Activated CD8-positive, alpha-beta T cell treated with anti-CD3 and anti-CD28 coated beads for 36 hours (primary cell): ENCODE measurements around the gene CRKL. TPM values are rescaled to one million over a fixed set of nuclear protein-coding genes. Genes with fewer than 3 reads are reported as not detected.
A peak's percentile ranks its signal among the peaks of the same experiment; 100 is the strongest.
"Not testable (repeated sequence)": the region's sequence is repeated elsewhere in the genome, so short reads cannot be mapped to it uniquely, and the experiment has no call there.

ENCODE experiments used
- ATAC-seq: fragments of 200-7000 bp; cut with Tn5 transposase; one replicate; pipeline ENCODE4 v1.10.0; 2021; ENCODE audit warnings: mild to moderate bottlenecking, moderate library complexity
- CTCF ChIA-PET: fragments of 350-600 bp; sonication (Branson Sonifier 250); formaldehyde crosslinking; loops from one replicate; lab custom pipeline; 2021; ENCODE audit warnings: antibody characterized with exemption; lab: Charles Lee
- POLR2A ChIA-PET: fragments of 350-600 bp; sonication (Branson Sonifier 250); formaldehyde crosslinking; loops from one replicate; lab custom pipeline; 2021; ENCODE audit warnings: antibody characterized with exemption; lab: Charles Lee
- DNase-seq: peaks from one replicate; pipeline ENCODE4 v3.0.0-alpha.2; 2020
- H3K27ac Mint-ChIP-seq: one replicate; pipeline ENCODE4 v1.8.0; 2021; ENCODE audit warnings: mild to moderate bottlenecking, mixed read lengths
- H3K27me3 Mint-ChIP-seq: one replicate; pipeline ENCODE4 v1.8.0; 2021; ENCODE audit warnings: mixed read lengths
- H3K36me3 Mint-ChIP-seq: one replicate; pipeline ENCODE4 v1.8.0; 2021; ENCODE audit warnings: low read depth, mixed read lengths
- H3K4me1 Mint-ChIP-seq: one replicate; pipeline ENCODE4 v1.8.0; 2021; ENCODE audit warnings: low read depth, mixed read lengths
- H3K4me3 Mint-ChIP-seq: one replicate; pipeline ENCODE4 v1.8.0; 2021; ENCODE audit warnings: mild to moderate bottlenecking, moderate library complexity, mixed read lengths
- H3K9me3 Mint-ChIP-seq: one replicate; pipeline ENCODE4 v1.8.0; 2021; ENCODE audit warnings: mixed read lengths
- intact Hi-C: fragments of 100-400 bp; cut with micrococcal nuclease; formaldehyde crosslinking; loops from one replicate; pipeline ENCODE4 v1.10.0; 2022
- total RNA-seq, 2 experiments: library from RNA; stranded (reverse); gene quantifications; one replicate each; pipeline ENCODE4 v1.2.3, GENCODE V29; 2021
- TF ChIP-seq, protein P1 (sequence below): fragments of 200-600 bp; IDR thresholded peaks from one replicate; pipeline ENCODE4 v1.8.0; 2022; ENCODE audit warnings: antibody characterized with exemption, mild to moderate bottlenecking

CRKL gene
- total RNA-seq, 2 experiments from 2014 or later: 99.1 to 102 TPM

- no peaks in the 10 kb centered on the region for H3K36me3 Mint-ChIP-seq
- H3K27ac Mint-ChIP-seq: no peak overlapping the region
- peaks cover 5% of the 10 kb centered on the region for H3K4me1 Mint-ChIP-seq
- no peaks in the 10 kb centered on the region for H3K9me3 Mint-ChIP-seq
- ATAC-seq (no peak), DNase-seq (no peak)
- no peak overlapping the region for H3K4me3 Mint-ChIP-seq
- intact Hi-C loops: loop anchor here (10.0 kb wide), 1 partner anchor 188 kb away; no protein-coding TSS in a partner anchor
- CTCF ChIA-PET: no interaction called here
- POLR2A ChIA-PET: no interaction called here
- TF ChIP-seq, protein P1, sequence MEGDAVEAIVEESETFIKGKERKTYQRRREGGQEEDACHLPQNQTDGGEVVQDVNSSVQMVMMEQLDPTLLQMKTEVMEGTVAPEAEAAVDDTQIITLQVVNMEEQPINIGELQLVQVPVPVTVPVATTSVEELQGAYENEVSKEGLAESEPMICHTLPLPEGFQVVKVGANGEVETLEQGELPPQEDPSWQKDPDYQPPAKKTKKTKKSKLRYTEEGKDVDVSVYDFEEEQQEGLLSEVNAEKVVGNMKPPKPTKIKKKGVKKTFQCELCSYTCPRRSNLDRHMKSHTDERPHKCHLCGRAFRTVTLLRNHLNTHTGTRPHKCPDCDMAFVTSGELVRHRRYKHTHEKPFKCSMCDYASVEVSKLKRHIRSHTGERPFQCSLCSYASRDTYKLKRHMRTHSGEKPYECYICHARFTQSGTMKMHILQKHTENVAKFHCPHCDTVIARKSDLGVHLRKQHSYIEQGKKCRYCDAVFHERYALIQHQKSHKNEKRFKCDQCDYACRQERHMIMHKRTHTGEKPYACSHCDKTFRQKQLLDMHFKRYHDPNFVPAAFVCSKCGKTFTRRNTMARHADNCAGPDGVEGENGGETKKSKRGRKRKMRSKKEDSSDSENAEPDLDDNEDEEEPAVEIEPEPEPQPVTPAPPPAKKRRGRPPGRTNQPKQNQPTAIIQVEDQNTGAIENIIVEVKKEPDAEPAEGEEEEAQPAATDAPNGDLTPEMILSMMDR: no peak
- H3K27me3 Mint-ChIP-seq: no peaks in the 10 kb centered on the region
These were observed 10.8 kb upstream of the CRKL start for GRCh38 chr22:20906387-20906767.

- ATAC-seq, H3K4me1 Mint-ChIP-seq, H3K4me3 Mint-ChIP-seq, H3K9me3 Mint-ChIP-seq, POLR2A ChIA-PET, H3K36me3 Mint-ChIP-seq, DNase-seq, H3K27ac Mint-ChIP-seq, H3K27me3 Mint-ChIP-seq: not testable (repeated sequence)
- CTCF ChIA-PET: interaction anchor here (1.1 to 1.4 kb wide), 2 partner anchors 10 to 23 kb away, joined by 3 read pairs; no protein-coding TSS in a partner anchor
- intact Hi-C loops: loop anchor here (10.0 kb wide), 1 partner anchor 186 kb away; no protein-coding TSS in a partner anchor
These were observed 8.5 kb upstream of the CRKL start for GRCh38 chr22:20908717-20909116.

- peak; percentile 24 for ATAC-seq
- CTCF ChIA-PET: no interaction called here
These were observed 7.5 kb upstream of the CRKL start for GRCh38 chr22:20909543-20910303.

GRCh38 chr22:20912494-20912893, 4.7 kb upstream of the CRKL start:
- Mint-ChIP-seq H3K27me3 (no peaks in the 10 kb centered on the region), H3K9me3 (no peaks in the 10 kb centered on the region), H3K4me3 (no peak overlapping the region), H3K36me3 (no peaks in the 10 kb centered on the region), H3K27ac (no peak overlapping the region), H3K4me1 (peaks cover 9% of the 10 kb centered on the region)
- no peak for DNase-seq
- POLR2A ChIA-PET: no interaction called here
- intact Hi-C loops: no loop called here
- TF ChIP-seq, protein P1: no peak
- CTCF ChIA-PET: interaction anchor here (1.4 kb wide), 1 partner anchor 8 kb away, joined by 3 read pairs; no protein-coding TSS in a partner anchor
- no peak for ATAC-seq

More at GRCh38 chr22:20909543-20910303, 7.5 kb upstream of the CRKL start:
- Mint-ChIP-seq H3K4me3 (no peak overlapping the region), H3K9me3 (no peaks in the 10 kb centered on the region), H3K27ac (no peak overlapping the region), H3K27me3 (no peaks in the 10 kb centered on the region), H3K36me3 (no peaks in the 10 kb centered on the region), H3K4me1 (peaks cover 5% of the 10 kb centered on the region)
- DNase-seq: no peak
- POLR2A ChIA-PET: no interaction called here
- TF ChIP-seq, protein P1: no peak
- intact Hi-C loops: loop anchor here (10.0 kb wide), 1 partner anchor 185 kb away; no protein-coding TSS in a partner anchor

- Mint-ChIP-seq H3K9me3 (no peaks in the 10 kb centered on the region), H3K4me1 (peaks cover 22% of the 10 kb centered on the region), H3K27ac (peak overlapping the region; percentile 93), H3K27me3 (no peaks in the 10 kb centered on the region), H3K4me3 (peak overlapping the region; percentile 99), H3K36me3 (peaks cover 41% of the 10 kb centered on the region)
- CTCF ChIA-PET: no interaction called here
- intact Hi-C loops: no loop called here
- DNase-seq (peak; percentile 8), ATAC-seq (no peak)
- TF ChIP-seq, protein P1: no peak
- POLR2A ChIA-PET: no interaction called here
These were observed 1.5 kb downstream of the CRKL start for GRCh38 chr22:20918663-20919218.
